Neural progenitor cell (in vitro differentiated cells): Measurements from ENCODE around the gene USP35.

Experiments
- EZH2 ChIP-seq: fragments of 200-600 bp; sonication (generic); IDR thresholded peaks from 2 replicates; pipeline ENCODE4 v1.6.1; 2017; ENCODE audit warnings: antibody characterized with exemption, mild to moderate bottlenecking, moderate library complexity
- EZH2phosphoT487 ChIP-seq: fragments of 200-600 bp; sonication (generic); IDR thresholded peaks from 2 replicates; pipeline ENCODE4 v1.6.1; 2017; ENCODE audit warnings: antibody characterized with exemption
- TF ChIP-seq, protein P1 (sequence below): fragments of 200-600 bp; sonication (generic); IDR thresholded peaks from 2 replicates; pipeline ENCODE4 v1.5.1; 2017; ENCODE audit warnings: antibody characterized with exemption, mild to moderate bottlenecking

GRCh38 chr11:78216571-78217287, 28.0 kb downstream of the USP35 start:
- TF ChIP-seq, protein P1, sequence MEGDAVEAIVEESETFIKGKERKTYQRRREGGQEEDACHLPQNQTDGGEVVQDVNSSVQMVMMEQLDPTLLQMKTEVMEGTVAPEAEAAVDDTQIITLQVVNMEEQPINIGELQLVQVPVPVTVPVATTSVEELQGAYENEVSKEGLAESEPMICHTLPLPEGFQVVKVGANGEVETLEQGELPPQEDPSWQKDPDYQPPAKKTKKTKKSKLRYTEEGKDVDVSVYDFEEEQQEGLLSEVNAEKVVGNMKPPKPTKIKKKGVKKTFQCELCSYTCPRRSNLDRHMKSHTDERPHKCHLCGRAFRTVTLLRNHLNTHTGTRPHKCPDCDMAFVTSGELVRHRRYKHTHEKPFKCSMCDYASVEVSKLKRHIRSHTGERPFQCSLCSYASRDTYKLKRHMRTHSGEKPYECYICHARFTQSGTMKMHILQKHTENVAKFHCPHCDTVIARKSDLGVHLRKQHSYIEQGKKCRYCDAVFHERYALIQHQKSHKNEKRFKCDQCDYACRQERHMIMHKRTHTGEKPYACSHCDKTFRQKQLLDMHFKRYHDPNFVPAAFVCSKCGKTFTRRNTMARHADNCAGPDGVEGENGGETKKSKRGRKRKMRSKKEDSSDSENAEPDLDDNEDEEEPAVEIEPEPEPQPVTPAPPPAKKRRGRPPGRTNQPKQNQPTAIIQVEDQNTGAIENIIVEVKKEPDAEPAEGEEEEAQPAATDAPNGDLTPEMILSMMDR, result no peak
- no peak for TF ChIP-seq EZH2
- TF ChIP-seq EZH2phosphoT487, result no peak
